UCSD-AML1 (cell line): ENCODE data around the gene WNT3A.
A peak's percentile ranks its signal among the peaks of the same experiment; 100 is the strongest.

Source experiments
- DNase-seq: peaks from one replicate; lab custom pipeline; 2025; ENCODE audit not compliant: unreplicated experiment; lab: John Stamatoyannopoulos, UW

WNT3A gene

DNA sequence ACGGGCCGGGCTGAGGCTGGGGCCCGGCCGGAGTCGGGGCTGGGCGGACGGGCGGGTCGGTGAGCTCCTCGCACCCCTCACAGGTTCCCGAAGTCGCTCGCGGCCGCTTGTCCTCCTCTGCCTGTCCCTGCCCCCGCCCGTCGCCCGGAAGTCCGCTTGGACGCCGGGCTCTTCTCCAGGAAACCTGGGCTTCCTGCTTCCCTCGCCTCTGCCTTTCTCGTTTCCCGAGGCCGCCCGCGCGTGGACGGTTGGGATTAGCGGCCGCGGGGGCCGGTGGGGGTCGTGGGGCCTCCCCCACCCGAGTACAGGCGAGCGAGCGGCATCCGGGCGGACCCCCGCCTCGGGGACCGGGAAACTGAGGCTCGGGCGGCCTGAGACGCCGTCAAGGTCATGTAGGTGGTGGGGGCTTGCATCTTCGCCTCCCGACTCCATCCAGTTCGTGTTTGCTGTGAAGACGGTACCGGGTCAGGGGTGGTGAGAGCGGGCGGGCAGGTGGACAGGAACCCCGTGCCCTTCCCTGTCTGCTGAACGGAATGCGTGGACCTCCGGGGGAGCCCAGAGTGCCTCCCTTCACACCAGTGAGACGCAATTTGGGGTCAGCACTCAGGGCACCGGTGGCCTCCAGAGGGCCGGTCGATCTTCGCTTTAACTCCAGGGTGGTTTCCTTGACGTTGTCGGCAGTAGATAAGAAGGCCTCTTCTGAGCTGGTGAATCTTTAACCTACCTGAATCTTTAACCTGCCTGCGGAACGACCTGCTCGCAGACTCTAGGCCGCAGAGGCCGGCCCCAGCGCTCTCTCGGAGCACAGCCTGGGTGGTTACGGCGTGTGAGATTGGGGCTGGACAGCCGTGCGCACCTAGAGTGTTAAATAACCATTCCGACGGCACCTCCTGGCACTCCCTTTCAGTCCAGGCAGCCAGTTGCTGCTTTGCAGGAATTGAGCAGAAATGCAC is 76.4 kb downstream of the WNT3A start:
- DNase-seq: peak; percentile 60

DNA sequence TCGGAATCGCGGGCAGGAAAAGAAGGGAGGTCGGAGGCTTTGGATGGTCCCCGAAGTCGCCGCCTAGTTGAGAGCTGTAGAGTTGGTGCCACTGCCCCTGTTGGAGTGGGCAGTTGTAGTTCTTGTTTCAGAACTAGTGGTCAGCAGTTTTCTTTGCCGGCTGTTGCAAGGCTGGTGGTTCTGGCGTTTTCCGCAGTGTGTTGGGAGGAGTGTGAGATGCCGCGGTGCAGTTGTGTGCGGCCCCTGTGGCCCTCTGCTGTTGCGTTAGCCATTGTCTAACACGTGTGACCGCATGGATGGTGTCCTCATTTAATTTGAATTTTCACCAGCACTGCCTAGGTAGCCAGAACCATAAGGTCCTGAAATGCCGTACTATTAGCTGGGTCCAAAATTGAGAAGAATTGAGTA is 77.1 kb downstream of the WNT3A start:
- no peak for DNase-seq

DNA sequence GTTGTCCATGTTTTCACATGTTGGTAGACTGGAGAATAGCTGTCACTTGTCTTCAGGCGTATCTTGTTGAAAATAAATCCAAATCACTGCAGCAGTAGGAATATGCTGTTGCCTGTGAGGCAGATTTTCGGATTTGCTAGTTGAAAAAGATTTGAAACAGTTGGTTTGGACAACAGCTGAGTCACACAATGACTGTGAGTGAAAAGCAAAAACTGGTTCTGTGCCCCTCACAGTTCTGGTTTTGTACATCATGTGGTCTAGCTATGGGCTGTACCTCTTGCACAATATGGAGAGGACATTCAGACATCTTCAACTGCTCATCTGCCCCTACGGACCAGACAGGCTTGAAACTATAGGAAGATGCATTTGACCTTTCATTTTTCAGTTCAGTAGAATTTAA is 77.5 kb downstream of the WNT3A start:
- no peak for DNase-seq

DNA sequence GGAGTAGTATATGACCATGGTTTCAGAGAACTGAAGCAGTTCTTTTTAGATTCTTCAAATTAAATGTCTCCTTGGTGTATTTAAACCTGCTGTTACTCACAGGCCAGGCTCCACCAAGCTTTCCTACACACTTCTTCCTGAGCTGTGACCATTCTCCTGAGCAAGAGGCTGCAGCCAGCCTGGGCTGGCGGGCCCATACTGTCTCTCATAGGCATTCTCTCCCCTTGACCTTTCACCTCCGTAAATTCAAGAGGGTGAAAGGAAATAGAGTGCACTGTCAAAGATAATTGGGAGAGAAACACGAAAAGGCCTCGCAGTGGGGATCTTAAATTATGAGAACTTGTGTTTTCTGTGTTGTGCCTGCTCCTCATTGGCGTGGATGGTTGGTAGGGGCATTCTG is 78.0 kb downstream of the WNT3A start:
- DNase-seq: no peak

DNA sequence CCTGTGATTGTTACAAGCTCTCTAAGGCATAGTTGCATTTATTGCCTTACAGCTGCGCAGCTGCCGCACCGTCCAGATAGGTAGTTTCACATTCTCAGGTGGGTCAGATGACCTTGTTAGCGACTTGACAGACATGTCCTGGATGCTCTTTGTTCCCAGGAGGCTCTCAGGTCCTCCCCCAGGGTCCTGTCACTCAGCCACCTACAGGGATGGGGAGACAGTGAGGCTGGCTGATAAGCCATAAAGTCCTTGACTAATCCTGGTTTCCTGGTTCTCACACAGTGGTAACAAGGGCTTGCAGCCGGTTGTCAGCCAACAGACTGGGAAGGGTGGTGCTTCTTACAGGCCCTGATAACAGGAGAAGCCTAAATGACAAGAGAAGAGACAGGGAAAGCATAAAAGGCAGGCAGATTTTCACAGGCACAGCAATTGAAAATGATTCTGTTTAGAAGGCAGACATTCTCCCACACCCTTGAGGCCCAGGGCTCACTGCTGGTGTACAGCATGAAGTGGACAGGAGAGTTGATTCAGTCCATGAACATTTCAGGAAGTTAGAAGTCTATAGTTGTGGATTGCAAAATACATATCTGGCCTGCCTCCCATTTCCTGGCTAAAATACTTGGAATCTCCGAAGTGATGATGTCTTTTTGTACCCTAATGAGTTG is 78.6 kb downstream of the WNT3A start:
- DNase-seq: no peak

DNA sequence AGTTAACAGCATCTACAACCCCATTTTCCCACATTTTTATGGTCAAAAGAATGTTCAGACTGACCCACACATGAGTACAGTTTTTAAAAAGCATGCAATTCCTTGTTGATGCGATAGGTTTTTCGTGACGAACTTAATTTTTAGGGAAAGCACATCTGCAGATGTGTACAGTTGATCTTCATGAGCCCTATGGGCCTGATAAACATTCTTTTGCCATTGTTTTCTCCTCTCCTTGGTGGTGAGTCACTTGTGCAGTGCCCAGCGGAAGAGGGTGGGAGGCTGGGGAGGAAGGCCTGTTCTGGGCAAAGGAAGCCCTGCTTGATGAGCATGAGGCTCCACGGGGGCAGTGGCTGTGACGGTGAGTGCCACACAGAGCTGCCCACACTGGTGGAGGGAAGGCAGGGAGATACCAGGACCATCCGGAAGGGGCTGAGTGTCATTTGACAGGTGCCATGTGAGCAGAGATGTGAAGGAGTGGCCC is 81.0 kb downstream of the WNT3A start:
- peak; percentile 76 for DNase-seq

DNA sequence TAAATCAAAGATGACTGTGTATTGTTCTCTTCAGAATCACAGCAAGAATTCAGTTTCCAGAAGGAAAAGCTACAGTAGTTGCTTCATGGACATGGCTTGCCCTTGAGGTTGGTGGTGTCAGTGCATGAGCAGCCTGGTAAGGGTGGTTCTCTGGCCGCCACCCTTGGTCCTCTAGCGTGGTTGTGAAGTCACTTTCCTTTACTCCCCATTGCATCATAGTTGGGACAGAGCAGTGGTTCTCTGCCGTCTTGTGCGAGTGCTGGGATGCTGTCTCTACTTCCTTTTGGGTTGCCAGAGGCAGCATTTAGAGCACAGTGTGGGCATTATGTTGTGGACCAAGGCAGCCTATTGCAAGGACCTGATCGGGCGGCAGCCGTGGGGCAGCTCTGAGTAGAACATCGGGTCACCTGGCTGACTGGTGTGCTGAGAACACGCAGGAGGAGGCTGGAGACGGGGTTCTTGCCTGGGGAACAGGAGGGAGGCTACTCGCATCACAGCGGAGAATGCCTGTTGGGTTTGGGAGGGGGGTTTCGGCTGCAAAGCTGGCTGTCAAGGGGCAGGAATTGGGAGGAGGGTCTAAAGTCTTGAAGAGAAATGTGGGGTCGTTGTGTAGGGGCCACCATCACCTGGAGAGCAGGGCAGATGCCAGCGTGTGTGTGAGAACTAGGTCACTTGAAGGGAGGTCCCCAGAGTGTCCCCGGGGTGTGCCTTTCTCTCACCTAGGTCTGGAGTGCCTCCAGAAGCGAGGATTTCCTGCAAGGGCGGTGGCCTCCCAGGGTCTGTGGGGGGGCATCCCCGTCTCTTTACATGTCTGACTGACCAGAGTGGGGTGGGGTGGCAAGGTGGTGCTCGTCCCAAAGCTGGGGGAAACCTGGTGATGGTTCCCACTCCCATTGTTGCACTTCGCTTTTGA is 82.0 kb downstream of the WNT3A start:
- DNase-seq: no peak

DNA sequence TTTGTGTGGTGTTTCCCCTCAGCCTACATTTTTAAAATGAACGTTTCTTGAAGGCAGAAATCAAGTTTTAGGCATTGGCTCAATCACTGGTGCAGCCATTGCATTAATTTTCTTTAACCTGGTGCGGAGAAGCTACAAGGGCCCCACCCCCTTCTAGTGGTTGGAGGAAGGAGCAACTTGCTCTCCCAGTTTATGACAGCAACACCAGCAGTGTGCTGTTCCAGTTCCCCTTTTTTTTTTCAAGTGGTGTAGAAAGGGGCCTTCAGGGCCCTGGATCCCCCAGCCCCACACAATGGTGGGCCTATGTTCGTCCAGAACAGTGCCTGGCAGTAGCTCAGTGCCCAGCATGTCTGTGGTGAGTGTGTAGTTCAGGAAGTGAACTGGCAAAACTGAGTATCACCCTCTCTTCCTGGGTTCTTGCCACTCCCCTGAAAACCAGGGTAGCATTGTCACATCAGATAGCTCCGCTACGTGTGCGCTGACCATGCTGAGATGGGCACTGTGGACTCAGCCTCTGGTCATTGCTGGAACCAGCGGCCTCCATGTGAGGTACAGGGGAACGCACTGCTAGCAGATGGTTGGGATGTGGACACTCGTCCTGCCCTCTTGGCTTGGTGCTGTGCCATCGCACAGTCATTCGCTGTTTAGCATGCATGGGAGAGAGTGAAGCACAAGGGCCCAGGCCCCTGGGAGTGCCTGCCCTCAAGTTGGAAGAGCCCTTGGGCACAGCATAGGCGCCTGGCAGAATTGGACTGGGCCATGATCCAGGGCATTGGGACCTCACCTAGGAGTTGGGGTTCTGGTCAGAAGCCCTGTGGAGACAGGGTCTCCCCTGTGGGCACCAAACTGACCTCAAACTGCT is 83.0 kb downstream of the WNT3A start:
- no peak for DNase-seq

DNA sequence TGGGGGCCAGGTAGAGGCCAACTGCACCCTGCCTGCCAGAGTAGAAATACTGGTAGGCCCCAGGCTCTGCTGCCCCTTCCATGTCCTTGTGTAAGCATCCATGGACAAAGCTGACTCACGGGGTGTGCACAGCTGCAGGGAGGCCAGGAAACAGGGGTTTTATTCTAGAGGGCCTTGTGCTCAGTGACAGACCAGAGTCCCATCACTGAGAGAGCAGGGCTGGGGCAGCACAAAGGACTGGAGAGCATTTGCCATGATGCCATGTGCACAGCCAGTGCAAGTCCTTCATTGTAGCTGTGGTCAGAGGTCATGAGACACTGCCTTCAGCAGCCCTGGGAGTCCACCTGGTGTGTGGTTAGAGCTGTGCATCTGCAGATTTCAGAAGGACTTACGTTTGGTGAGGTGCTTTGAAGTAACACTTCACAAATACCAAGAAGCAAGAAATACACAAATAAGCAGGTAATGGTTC is 83.8 kb downstream of the WNT3A start:
- no peak for DNase-seq

DNA sequence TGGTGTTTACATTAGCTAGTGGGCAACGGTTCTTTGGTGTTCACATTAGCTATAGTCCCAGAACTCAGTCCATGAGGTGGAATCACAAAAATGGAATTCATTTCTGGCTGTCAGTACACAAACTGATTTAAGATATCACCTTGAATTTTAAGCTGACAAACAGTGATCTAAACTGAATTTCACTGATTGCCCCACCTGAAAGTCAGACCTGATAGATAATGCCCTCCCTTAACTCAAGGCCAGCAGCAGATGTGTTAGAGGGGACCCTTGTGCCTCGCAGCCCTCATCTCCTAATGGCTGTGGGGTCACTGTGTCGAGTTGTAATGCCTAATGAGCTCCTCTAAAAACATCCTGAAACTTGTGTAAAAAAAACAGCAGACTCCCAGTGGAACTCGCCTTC is 84.3 kb downstream of the WNT3A start:
- no peak for DNase-seq

DNA sequence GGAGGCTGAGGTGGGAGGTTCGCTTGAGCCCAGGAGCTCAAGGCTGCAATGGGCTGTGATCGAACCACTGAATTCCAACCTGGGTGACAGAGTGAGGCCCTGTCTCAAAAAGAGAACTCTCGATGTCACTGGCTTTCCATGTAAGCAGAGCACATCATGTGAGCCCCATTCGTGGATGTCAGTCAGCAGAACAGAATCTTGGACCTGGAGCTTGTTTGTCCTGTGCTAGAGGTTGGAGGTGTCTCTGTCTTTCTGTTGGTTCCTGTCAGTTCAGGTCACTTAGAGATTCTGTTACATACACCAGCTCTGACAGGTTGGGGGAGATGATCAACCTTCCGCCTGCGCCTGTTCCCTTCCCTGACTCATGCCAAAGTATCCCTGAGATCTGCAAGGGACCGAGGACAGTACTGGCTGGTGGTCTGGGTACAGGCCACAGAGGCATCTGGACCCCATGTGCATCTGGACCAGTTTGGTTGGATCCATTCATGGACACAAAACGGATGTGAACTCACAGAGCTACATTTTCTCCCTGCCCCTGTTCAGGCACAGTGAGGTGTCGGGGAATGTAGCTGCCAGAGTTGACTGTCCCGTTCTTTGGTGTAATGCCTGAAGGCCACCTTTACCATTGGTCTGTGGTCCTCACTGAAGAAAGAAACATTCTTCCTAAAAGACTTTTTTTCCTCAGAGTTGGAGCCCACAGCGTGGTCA is 85.7 kb downstream of the WNT3A start:
- DNase-seq: no peak

DNA sequence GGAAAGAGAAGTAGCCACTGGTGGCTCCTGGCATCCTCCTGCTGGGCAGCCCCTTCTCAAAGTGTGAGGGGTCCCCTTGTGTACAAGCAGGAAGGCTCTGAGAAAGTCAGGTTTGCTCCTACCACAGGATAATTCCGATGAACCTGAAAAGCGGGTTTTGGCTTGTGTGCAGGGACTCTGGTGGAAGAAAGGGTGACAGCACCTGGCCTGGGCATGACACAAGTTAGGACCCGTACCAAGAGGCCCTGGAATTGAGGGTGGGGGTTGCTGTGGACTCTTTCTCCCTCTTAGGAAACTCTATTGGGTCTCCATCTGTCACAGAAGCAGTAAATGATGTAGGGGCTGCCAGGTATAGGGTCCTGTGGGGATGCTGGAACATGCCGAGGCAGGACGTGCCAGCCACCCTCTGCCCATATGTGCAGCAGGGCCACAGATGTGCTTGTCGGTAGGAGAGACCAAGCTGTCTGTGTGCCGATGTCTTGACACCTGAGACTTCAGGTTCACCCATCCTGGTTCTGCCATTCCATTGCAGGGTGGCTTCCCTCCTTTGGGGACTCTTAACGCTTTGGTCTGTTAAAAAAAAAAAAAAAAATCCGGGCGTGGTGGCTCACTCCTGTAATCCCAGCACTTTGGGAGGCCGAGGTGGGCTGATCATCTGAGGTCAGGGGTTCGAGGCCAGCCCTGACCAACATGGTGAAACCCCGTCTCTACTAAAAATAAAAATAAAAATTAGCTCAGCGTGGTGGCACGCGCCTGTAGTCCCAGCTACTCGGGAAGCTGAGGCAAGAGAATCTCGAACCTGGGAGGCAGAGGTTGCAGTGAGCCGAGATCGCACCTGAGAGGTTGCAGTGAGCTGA is 86.5 kb downstream of the WNT3A start:
- no peak for DNase-seq

DNA sequence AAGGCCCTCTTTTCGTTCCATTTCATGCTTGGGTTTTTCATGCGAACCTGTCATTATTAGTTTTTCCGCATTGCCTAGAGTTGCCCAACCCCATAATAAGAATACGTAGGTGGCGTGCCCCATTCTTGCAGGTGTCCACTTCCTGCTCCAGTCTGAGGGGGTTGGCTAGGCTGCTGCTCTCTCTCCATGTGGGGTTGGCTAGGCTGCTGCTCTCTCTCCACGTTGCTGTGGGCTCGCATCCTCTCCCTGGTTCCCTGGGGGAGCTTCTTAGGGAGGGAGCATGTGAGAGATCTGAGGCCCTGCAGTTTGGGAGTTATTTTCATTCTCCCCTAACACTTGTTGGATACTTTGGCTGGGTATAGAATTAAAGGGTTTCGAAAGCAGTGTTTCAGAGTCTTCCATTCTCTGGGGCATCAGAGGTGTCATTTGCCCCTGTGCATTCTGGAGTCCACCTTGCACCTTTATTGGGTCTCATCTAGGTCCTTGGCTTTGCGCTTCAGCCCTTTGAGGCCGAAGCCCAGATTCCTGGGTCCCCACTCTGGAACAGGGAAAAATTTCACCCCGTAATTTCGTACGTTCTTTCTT is 87.7 kb downstream of the WNT3A start:
- no peak for DNase-seq

DNA sequence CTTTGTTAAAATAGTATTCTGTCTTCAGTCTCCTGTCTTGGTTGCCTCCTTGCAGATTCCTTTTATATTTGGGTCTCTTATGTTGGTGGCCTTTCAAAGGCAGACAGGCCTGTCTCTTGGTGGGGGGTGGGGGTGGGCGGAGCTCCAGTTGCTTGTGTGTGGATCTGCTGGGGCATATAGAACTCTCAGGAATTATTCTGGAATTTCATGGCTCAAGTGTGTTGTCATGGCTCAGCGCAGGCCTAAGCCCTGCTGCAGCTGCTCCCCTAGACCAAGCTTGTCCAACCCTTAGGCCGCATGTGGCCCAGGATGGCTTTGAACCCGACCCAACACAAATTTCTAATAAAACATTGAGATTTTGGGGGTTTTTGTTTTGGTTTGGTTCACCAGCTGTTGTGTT is 88.4 kb downstream of the WNT3A start:
- DNase-seq: no peak

DNA sequence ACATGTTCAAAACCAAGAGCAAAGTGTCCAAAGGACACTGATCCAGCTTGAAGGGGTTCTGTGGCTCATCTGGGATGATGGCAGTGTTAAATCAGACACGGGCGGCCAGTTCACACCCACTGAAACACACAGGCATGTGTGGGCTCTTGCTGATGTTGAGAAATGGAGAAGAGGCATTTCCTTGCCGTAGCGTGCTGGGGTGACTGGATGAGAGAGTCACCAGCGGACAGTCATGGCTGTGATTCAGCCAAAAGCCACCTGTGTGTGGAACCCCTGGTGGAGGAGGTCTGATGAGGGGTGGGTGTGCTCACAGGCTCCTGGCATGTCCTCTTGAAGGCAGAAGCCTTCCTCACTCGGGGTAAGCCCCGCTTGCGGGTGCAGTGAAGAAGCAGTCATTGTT is 89.1 kb downstream of the WNT3A start:
- DNase-seq: no peak

DNA sequence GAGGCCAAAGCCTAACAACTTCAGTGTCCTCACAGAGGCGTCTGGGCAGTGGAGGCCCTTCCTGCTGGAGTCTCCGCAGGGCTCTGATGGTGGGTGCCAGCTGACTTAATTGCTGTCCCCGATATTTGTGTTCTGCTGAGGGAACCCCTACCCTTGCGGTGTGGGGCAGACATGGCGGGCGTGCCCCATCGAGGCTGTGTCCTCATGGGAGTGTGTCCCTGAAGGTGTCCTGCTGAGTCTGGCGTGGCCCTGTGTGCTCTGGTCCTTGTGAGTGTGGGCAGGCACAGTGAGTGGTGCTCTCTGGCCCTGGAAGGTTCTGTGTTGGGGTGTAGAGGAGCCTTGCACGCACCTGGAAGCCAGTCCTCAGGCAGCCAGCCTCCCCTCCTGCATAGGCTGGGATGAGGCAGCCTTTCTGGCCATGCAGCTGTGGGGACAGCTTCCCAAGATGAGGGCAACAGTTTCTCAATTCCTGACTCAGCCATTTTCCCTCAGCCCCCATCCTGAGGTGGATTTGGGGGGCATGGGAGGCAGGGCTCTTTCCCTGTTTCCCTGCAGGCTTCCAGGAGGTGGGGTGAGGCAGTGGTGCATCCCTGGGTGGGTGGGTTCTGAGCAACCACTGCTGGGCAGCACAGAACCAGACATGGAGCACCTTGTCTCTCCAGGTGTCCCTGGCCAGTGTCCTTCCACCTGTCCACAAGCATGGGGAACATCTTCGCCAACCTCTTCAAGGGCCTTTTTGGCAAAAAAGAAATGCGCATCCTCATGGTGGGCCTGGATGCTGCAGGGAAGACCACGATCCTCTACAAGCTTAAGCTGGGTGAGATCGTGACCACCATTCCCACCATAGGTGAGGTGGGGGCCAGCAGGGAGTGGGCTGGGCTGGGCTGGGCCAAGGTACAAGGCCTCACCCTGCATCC is 89.9 kb downstream of the WNT3A start:
- no peak for DNase-seq
